Liver (tissue), 3 donors: Measurements from ENCODE around the gene GPR4.

ENCODE experiments used
- ATF3 ChIP-seq: IDR thresholded peaks from 2 replicates; pipeline ENCODE4 v1.6.1; 2016; ENCODE audit warnings: antibody characterized with exemption
- CTCF ChIP-seq: fragments of 150-350 bp; IDR thresholded peaks from 2 replicates; pipeline ENCODE4 v1.5.1; 2017; ENCODE audit warnings: improper control_type of control experiment, low read depth, low read length; ENCODE audit not compliant: missing input control
- EGR1 ChIP-seq, 2 donors: IDR thresholded peaks; 2 replicates each; pipeline ENCODE4 v1.6.1; 2016 to 2018; ENCODE audit warnings: antibody characterized with exemption in 2 of 2, low read depth in 2 of 2
- GABPA ChIP-seq, 2 donors: IDR thresholded peaks in 1 of 2; conservative IDR thresholded peaks in 1 of 2; 2 replicates each; pipeline ENCODE4 v1.6.1; 2016; ENCODE audit warnings: antibody characterized with exemption in 2 of 2, mild to moderate bottlenecking in 1 of 2, moderate library complexity in 1 of 2
- JUND ChIP-seq, 2 donors: IDR thresholded peaks; 2 replicates each; pipeline ENCODE4 v1.6.1; 2016; ENCODE audit warnings: antibody characterized with exemption in 2 of 2
- MAX ChIP-seq: IDR thresholded peaks from 2 replicates; pipeline ENCODE4 v1.6.1; 2016; ENCODE audit warnings: antibody characterized with exemption
- RAD21 ChIP-seq, 2 donors: IDR thresholded peaks; 2 replicates each; pipeline ENCODE4 v1.6.1; 2016; ENCODE audit warnings: antibody characterized with exemption in 2 of 2, mild to moderate bottlenecking in 2 of 2
- SP1 ChIP-seq: IDR thresholded peaks from 2 replicates; pipeline ENCODE4 v1.6.1; 2018; ENCODE audit warnings: antibody characterized with exemption, mild to moderate bottlenecking
- TAF1 ChIP-seq: conservative IDR thresholded peaks from 2 replicates; pipeline ENCODE4 v1.6.1; 2016; ENCODE audit warnings: antibody characterized with exemption, mild to moderate bottlenecking
- ZBTB33 ChIP-seq: IDR thresholded peaks from 2 replicates; pipeline ENCODE4 v1.6.1; 2016; ENCODE audit warnings: antibody characterized with exemption
- donor health status: healthy.
- donor health status: healthy.

GRCh38 chr19:45571457-45572220 lies 30.4 kb downstream of the GPR4 start:
- TF ChIP-seq CTCF (no peak), EGR1 (IDR thresholded peaks at IDR 0.05; ENCODE audit: low read depth in 2 of 2) (no peak), RAD21 (IDR thresholded peaks at IDR 0.05) (no peak), TAF1 (no peak), GABPA (IDR thresholded peaks at IDR 0.05 in 1 of 2, conservative IDR thresholded peaks at IDR 0.05 in 1 of 2) (no peak), ATF3 (no peak), MAX (no peak), SP1 (no peak), JUND (IDR thresholded peaks at IDR 0.05) (no peak), ZBTB33 (no peak)
